ENCODE measurements around the gene SAMM50.

The SAMM50 gene

GRCh38 chr22:44025171-44026065 lies 70.2 kb downstream of the SAMM50 start:
- peak overlapping the region; percentile 66 to 78 (median 74) for H3K4me3 ChIP-seq (ENCODE audit: low read depth in 1 of 5, low read length in 5 of 5)
- H3K9ac ChIP-seq (ENCODE audit: low read length in 5 of 5): peak overlapping the region; percentile 31 to 93 (median 78)

GRCh38 chr22:44026066-44026629 lies 70.9 kb downstream of the SAMM50 start:
- Histone ChIP-seq H3K27me3 (ENCODE audit: control insufficient read depth in 5 of 5, insufficient read depth in 4 of 5, low read length in 5 of 5) (no peaks in the 10 kb centered on the region), H3K36me3 (ENCODE audit: control insufficient read depth in 5 of 5, insufficient read depth in 5 of 5, low read length in 5 of 5) (no peaks in the 10 kb centered on the region), H3K4me3 (ENCODE audit: low read depth in 1 of 5, low read length in 5 of 5) (peak overlapping the region; percentile 31 to 77 (median 66)), H3K9me3 (ENCODE audit: control insufficient read depth in 5 of 5, low read length in 5 of 5) (no peaks in the 10 kb centered on the region), H3K27ac (ENCODE audit: low read depth, low read length) (peak overlapping the region; percentile 94), H3K4me1 (ENCODE audit: control insufficient read depth in 5 of 5, insufficient read depth in 5 of 5, low read length in 5 of 5) (peaks cover 3 to 67% (median 48%) of the 10 kb centered on the region in 5 donors), H3K9ac (ENCODE audit: low read length in 5 of 5) (peak overlapping the region; percentile 35 to 93 (median 78))

More at GRCh38 chr22:44025171-44026065, 70.2 kb downstream of the SAMM50 start:
- peak overlapping the region; percentile 94 for H3K27ac ChIP-seq (ENCODE audit: low read depth, low read length)
- no peaks in the 10 kb centered on the region for H3K9me3 ChIP-seq (ENCODE audit: control insufficient read depth in 5 of 5, low read length in 5 of 5)
- no peaks in the 10 kb centered on the region for H3K36me3 ChIP-seq (ENCODE audit: control insufficient read depth in 5 of 5, insufficient read depth in 5 of 5, low read length in 5 of 5)
- H3K4me1 ChIP-seq (ENCODE audit: control insufficient read depth in 5 of 5, insufficient read depth in 5 of 5, low read length in 5 of 5): peaks cover 0 to 60% (median 43%) of the 10 kb centered on the region in 5 donors
- no peaks in the 10 kb centered on the region for H3K27me3 ChIP-seq (ENCODE audit: control insufficient read depth in 5 of 5, insufficient read depth in 4 of 5, low read length in 5 of 5)

- Histone ChIP-seq H3K4me1 (ENCODE audit: control insufficient read depth in 5 of 5, insufficient read depth in 5 of 5, low read length in 5 of 5) (peaks cover 5 to 73% (median 56%) of the 10 kb centered on the region in 5 donors), H3K4me3 (ENCODE audit: low read depth in 1 of 5, low read length in 5 of 5) (peak overlapping the region; percentile 31 to 77 (median 66))
Observed at GRCh38 chr22:44026630-44027511, 71.6 kb downstream of the SAMM50 start.

GRCh38 chr22:44028091-44028490 lies 72.8 kb downstream of the SAMM50 start:
- no peaks in the 10 kb centered on the region for H3K27me3 ChIP-seq (ENCODE audit: control insufficient read depth in 5 of 5, insufficient read depth in 4 of 5, low read length in 5 of 5)
- no peaks in the 10 kb centered on the region for H3K36me3 ChIP-seq (ENCODE audit: control insufficient read depth in 5 of 5, insufficient read depth in 5 of 5, low read length in 5 of 5)
- peaks cover 9 to 71% (median 60%) of the 10 kb centered on the region in 5 donors for H3K4me1 ChIP-seq (ENCODE audit: control insufficient read depth in 5 of 5, insufficient read depth in 5 of 5, low read length in 5 of 5)
- H3K4me3 ChIP-seq (ENCODE audit: low read depth in 1 of 5, low read length in 5 of 5): no peak overlapping the region
- H3K9me3 ChIP-seq (ENCODE audit: control insufficient read depth in 5 of 5, low read length in 5 of 5): no peaks in the 10 kb centered on the region
- peak overlapping the region; percentile 57 for H3K27ac ChIP-seq (ENCODE audit: low read depth, low read length)
- no peak overlapping the region for H3K9ac ChIP-seq (ENCODE audit: low read length in 5 of 5)

More at GRCh38 chr22:44026630-44027511, 71.6 kb downstream of the SAMM50 start:
- Histone ChIP-seq H3K27me3 (ENCODE audit: control insufficient read depth in 5 of 5, insufficient read depth in 4 of 5, low read length in 5 of 5) (no peaks in the 10 kb centered on the region), H3K9me3 (ENCODE audit: control insufficient read depth in 5 of 5, low read length in 5 of 5) (no peaks in the 10 kb centered on the region), H3K36me3 (ENCODE audit: control insufficient read depth in 5 of 5, insufficient read depth in 5 of 5, low read length in 5 of 5) (no peaks in the 10 kb centered on the region), H3K27ac (ENCODE audit: low read depth, low read length) (peak overlapping the region; percentile 94), H3K9ac (ENCODE audit: low read length in 5 of 5) (peak overlapping the region; percentile 35 to 93 (median 74))

GRCh38 chr22:44029069-44029468 lies 73.8 kb downstream of the SAMM50 start:
- Histone ChIP-seq H3K9me3 (ENCODE audit: control insufficient read depth in 5 of 5, low read length in 5 of 5) (no peaks in the 10 kb centered on the region), H3K4me3 (ENCODE audit: low read depth in 1 of 5, low read length in 5 of 5) (no peak overlapping the region), H3K27ac (ENCODE audit: low read depth, low read length) (no peak overlapping the region), H3K4me1 (ENCODE audit: control insufficient read depth in 5 of 5, insufficient read depth in 5 of 5, low read length in 5 of 5) (peaks cover 9 to 71% (median 58%) of the 10 kb centered on the region in 5 donors), H3K27me3 (ENCODE audit: control insufficient read depth in 5 of 5, insufficient read depth in 4 of 5, low read length in 5 of 5) (no peaks in the 10 kb centered on the region), H3K9ac (ENCODE audit: low read length in 5 of 5) (no peak overlapping the region), H3K36me3 (ENCODE audit: control insufficient read depth in 5 of 5, insufficient read depth in 5 of 5, low read length in 5 of 5) (no peaks in the 10 kb centered on the region)

GRCh38 chr22:44030051-44030701 lies 74.9 kb downstream of the SAMM50 start:
- Histone ChIP-seq H3K9ac (ENCODE audit: low read length in 5 of 5) (no peak overlapping the region), H3K9me3 (ENCODE audit: control insufficient read depth in 5 of 5, low read length in 5 of 5) (no peaks in the 10 kb centered on the region), H3K27ac (ENCODE audit: low read depth, low read length) (peak overlapping the region; percentile 74), H3K4me1 (ENCODE audit: control insufficient read depth in 5 of 5, insufficient read depth in 5 of 5, low read length in 5 of 5) (peaks cover 9 to 64% (median 52%) of the 10 kb centered on the region in 5 donors), H3K4me3 (ENCODE audit: low read depth in 1 of 5, low read length in 5 of 5) (no peak overlapping the region), H3K36me3 (ENCODE audit: control insufficient read depth in 5 of 5, insufficient read depth in 5 of 5, low read length in 5 of 5) (no peaks in the 10 kb centered on the region), H3K27me3 (ENCODE audit: control insufficient read depth in 5 of 5, insufficient read depth in 4 of 5, low read length in 5 of 5) (no peaks in the 10 kb centered on the region)

- H3K27ac ChIP-seq (ENCODE audit: low read depth, low read length): peak overlapping the region; percentile 74
- H3K9me3 ChIP-seq (ENCODE audit: control insufficient read depth in 5 of 5, low read length in 5 of 5): no peaks in the 10 kb centered on the region
- no peak overlapping the region for H3K4me3 ChIP-seq (ENCODE audit: low read depth in 1 of 5, low read length in 5 of 5)
- H3K27me3 ChIP-seq (ENCODE audit: control insufficient read depth in 5 of 5, insufficient read depth in 4 of 5, low read length in 5 of 5): no peaks in the 10 kb centered on the region
- H3K36me3 ChIP-seq (ENCODE audit: control insufficient read depth in 5 of 5, insufficient read depth in 5 of 5, low read length in 5 of 5): no peaks in the 10 kb centered on the region
- no peak overlapping the region for H3K9ac ChIP-seq (ENCODE audit: low read length in 5 of 5)
- H3K4me1 ChIP-seq (ENCODE audit: control insufficient read depth in 5 of 5, insufficient read depth in 5 of 5, low read length in 5 of 5): peaks cover 9 to 59% (median 47%) of the 10 kb centered on the region in 5 donors
Observed at GRCh38 chr22:44030702-44031082, 75.5 kb downstream of the SAMM50 start.

- peaks cover 9 to 52% (median 41%) of the 10 kb centered on the region in 5 donors for H3K4me1 ChIP-seq (ENCODE audit: control insufficient read depth in 5 of 5, insufficient read depth in 5 of 5, low read length in 5 of 5)
Observed at GRCh38 chr22:44031158-44031952, 76.1 kb downstream of the SAMM50 start.

More at GRCh38 chr22:44031158-44031952, 76.1 kb downstream of the SAMM50 start:
- no peaks in the 10 kb centered on the region for H3K36me3 ChIP-seq (ENCODE audit: control insufficient read depth in 5 of 5, insufficient read depth in 5 of 5, low read length in 5 of 5)
- H3K27me3 ChIP-seq (ENCODE audit: control insufficient read depth in 5 of 5, insufficient read depth in 4 of 5, low read length in 5 of 5): no peaks in the 10 kb centered on the region
- H3K4me3 ChIP-seq (ENCODE audit: low read depth in 1 of 5, low read length in 5 of 5): no peak overlapping the region
- no peak overlapping the region for H3K9ac ChIP-seq (ENCODE audit: low read length in 5 of 5)
- no peaks in the 10 kb centered on the region for H3K9me3 ChIP-seq (ENCODE audit: control insufficient read depth in 5 of 5, low read length in 5 of 5)
- peak overlapping the region; percentile 74 for H3K27ac ChIP-seq (ENCODE audit: low read depth, low read length)

All from subcutaneous abdominal adipose tissue (tissue), 5 donors.